T-cell (primary cell): Measurements from ENCODE around the gene BIK. TPM values are rescaled to one million over a fixed set of nuclear protein-coding genes. Genes with fewer than 3 reads are reported as not detected.

Source experiments
- ATAC-seq, 4 experiments: fragments of 200-7000 bp in 3 of 4; fragments of 150-1000 bp in 1 of 4; cut with Tn5 transposase; replicated peaks in 1 of 4; 1 replicate in 3 of 4; 2 replicates in 1 of 4; pipeline ENCODE4 v1.10.0; 2021; ENCODE audit warnings: moderate library complexity in 3 of 4, mild to moderate bottlenecking in 2 of 4, moderate number of reproducible peaks in 1 of 4
- CTCF ChIA-PET, 2 donors: fragments of 300-600 bp; sonication (Branson Sonifier 250); formaldehyde crosslinking; loops; one replicate each; lab custom pipeline; 2022; ENCODE audit warnings: antibody characterized with exemption in 2 of 2; lab: Charles Lee
- POLR2A ChIA-PET, 2 donors: fragments of 300-600 bp; sonication (Branson Sonifier 250); formaldehyde crosslinking; loops; one replicate each; lab custom pipeline; 2022; ENCODE audit warnings: antibody characterized with exemption in 2 of 2; lab: Charles Lee
- DNase-seq, 35 experiments: peaks; one replicate each; pipeline versions ENCODE4 v3.0.0 to v3.0.0-alpha.2; 2013 to 2023
- H3K27ac ChIP-seq: one replicate; pipeline ENCODE4 v1.5.1; 2013; ENCODE audit warnings: low read length
- H3K27me3 ChIP-seq, 2 experiments: replicated peaks in 1 of 2; 1 replicate in 1 of 2; 2 replicates in 1 of 2; pipeline versions ENCODE4 v1.6.1 to v1.7.0; 2013; ENCODE audit warnings: low read length in 1 of 2, mixed read lengths in 1 of 2; ENCODE audit not compliant: control insufficient read depth in 2 of 2, insufficient read depth in 2 of 2; ENCODE audit errors: extremely low read depth in 1 of 2
- H3K36me3 ChIP-seq, 2 donors: 1 replicate in 1 of 2; 2 replicates in 1 of 2; pipeline versions ENCODE4 v1.6.1 to v1.7.0; 2013; ENCODE audit warnings: low read length in 1 of 2; ENCODE audit not compliant: control insufficient read depth in 2 of 2, insufficient read depth in 1 of 2; ENCODE audit errors: extremely low read depth in 1 of 2
- H3K4me1 ChIP-seq, 2 experiments: 1 replicate in 1 of 2; 2 replicates in 1 of 2; pipeline versions ENCODE4 v1.6.1 to v1.7.0; 2013; ENCODE audit warnings: low read length in 2 of 2, mixed read lengths in 1 of 2; ENCODE audit not compliant: insufficient read depth in 2 of 2, control insufficient read depth in 1 of 2; ENCODE audit errors: extremely low read depth in 1 of 2
- H3K4me3 ChIP-seq, 2 donors: 1 replicate in 1 of 2; 2 replicates in 1 of 2; pipeline versions ENCODE4 v1.5.1 to v1.7.0; 2013; ENCODE audit warnings: mild to moderate bottlenecking in 2 of 2, low read length in 1 of 2, moderate library complexity in 1 of 2; ENCODE audit not compliant: control insufficient read depth in 1 of 2; ENCODE audit errors: extremely low read depth in 1 of 2
- H3K9me3 ChIP-seq: 2 replicates; pipeline ENCODE4 v1.7.0; 2013
- H3K27ac Mint-ChIP-seq, 2 donors: one replicate each; pipeline ENCODE4 v1.8.0; 2020 to 2021; ENCODE audit warnings: mild to moderate bottlenecking in 2 of 2, mixed read lengths in 2 of 2
- H3K27me3 Mint-ChIP-seq, 2 donors: one replicate each; pipeline ENCODE4 v1.8.0; 2021 to 2022; ENCODE audit warnings: mixed read lengths in 2 of 2
- H3K36me3 Mint-ChIP-seq: one replicate; pipeline ENCODE4 v1.8.0; 2021; ENCODE audit warnings: mixed read lengths
- H3K4me1 Mint-ChIP-seq, 3 donors: one replicate each; pipeline ENCODE4 v1.8.0; 2020 to 2022; ENCODE audit warnings: mixed read lengths in 3 of 3, mild to moderate bottlenecking in 1 of 3
- H3K4me3 Mint-ChIP-seq, 3 donors: one replicate each; pipeline ENCODE4 v1.8.0; 2020 to 2022; ENCODE audit warnings: mild to moderate bottlenecking in 3 of 3, mixed read lengths in 3 of 3, moderate library complexity in 3 of 3
- H3K9me3 Mint-ChIP-seq, 3 donors: one replicate each; pipeline ENCODE4 v1.8.0; 2020 to 2022; ENCODE audit warnings: mixed read lengths in 3 of 3
- WGBS: methylation state at CpG from one replicate; pipeline ENCODE4 v1.1.5; 2013; ENCODE audit warnings: missing lambda C conversion rate; ENCODE audit not compliant: insufficient coverage; 5-methylcytosine and 5-hydroxymethylcytosine counted together
- total RNA-seq, 35 experiments: library from RNA in 6 of 35; stranded (reverse) in 6 of 35; fragments of 120-200 nt in 1 of 35; gene quantifications; one replicate each; pipeline versions ENCODE4 v1.2.1 to v1.2.4 and lab custom pipeline; 2013 to 2026

BIK gene, protein sequence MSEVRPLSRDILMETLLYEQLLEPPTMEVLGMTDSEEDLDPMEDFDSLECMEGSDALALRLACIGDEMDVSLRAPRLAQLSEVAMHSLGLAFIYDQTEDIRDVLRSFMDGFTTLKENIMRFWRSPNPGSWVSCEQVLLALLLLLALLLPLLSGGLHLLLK
- total RNA-seq, result 1 to 10 TPM; 2.0 to 3.2 (median 2.7) TPM
- total RNA-seq (2013), result 2.9 TPM
- total RNA-seq (lab: John Stamatoyannopoulos, UW), result 0.98 to 8.2 (median 2.7) reads per million in 29 experiments

DNA sequence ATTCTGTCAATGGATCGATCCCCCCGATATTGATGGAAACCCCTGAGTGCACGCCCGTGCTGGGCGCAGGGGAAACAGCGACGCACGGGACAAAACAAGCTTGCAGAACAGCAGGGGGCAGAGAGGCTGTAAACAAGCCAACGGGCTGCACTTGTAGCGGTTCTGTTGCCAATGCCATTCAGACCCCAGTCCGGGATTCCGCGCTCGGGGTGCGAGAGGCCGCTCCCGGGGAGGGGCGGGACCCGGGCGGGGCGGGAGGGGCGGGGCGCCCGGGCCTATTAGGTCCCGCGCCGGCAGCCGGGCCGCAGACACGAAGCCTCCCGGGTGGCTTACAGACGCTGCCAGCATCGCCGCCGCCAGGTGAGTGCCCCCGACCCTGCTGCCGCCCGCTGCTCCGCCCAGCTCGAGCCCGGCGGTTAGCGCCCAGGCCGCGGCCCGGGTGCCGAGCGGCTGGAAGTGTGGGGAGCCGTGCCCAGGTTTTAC is at the start of gene BIK:
Gene BIK (plus strand): TSS at position 307 of the 483 bp plus-strand sequence. CDS start 13,273 bp downstream, outside the sequence.
- DNase-seq, result peak in 32 of 35 experiments; percentile 3 to 61 (median 28)
- ATAC-seq, result peak; percentile 60 to 69 (median 66)
- Histone ChIP-seq H3K4me1 (peaks cover 0 to 15% of the 10 kb centered on the region in 2 experiments), H3K9me3 (no peaks in the 10 kb centered on the region), H3K27me3 (peaks cover 0 to 11% of the 10 kb centered on the region in 2 experiments), H3K4me3 (peak within 1 kb of the TSS; percentile 50 to 83), H3K27ac (no peak within 1 kb of the TSS), H3K36me3 (peaks cover 0 to 7% of the 10 kb centered on the region in 2 donors)
- CTCF ChIA-PET, result no interaction called here
- H3K36me3 Mint-ChIP-seq, result no peaks in the 10 kb centered on the region
- H3K4me1 Mint-ChIP-seq, result peaks cover 4 to 8% (median 6%) of the 10 kb centered on the region in 3 donors
- H3K4me3 Mint-ChIP-seq, result peak within 1 kb of the TSS; percentile 77 to 83 (median 81)
- no peaks in the 10 kb centered on the region for H3K27me3 Mint-ChIP-seq
- POLR2A ChIA-PET, result no interaction called here
- under 1% methylated on average over 49 of the region's 49 CpGs for WGBS
- no peaks in the 10 kb centered on the region for H3K9me3 Mint-ChIP-seq
- H3K27ac Mint-ChIP-seq, result peak within 1 kb of the TSS in 1 of 2 donors; percentile 77

DNA sequence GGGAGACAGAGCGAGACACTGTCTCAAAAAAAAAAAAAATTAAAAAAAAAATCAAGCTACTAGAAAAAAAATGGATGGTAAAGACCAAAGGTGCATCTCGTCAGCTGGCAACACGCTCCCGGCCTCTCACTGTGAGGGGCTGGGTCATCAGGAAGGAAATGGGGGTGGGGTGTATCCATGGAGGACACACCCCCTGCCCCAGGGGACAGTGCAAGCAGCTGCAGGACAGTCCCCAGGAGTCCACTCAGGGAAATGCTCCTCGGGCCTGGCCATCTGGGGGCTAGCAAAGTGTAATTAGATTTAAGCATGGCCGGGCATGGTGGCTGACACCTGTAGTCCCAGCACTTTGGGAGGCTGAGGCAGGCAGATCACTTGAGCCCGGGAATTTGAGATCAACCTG is 44.4 kb upstream of the BIK start:
- 92% methylated on average over 5 of the region's 7 CpGs for WGBS
- H3K27me3 Mint-ChIP-seq, result no peaks in the 10 kb centered on the region
- H3K36me3 ChIP-seq, result peaks cover 12 to 29% of the 10 kb centered on the region in 2 donors
- no peaks in the 10 kb centered on the region for H3K4me1 Mint-ChIP-seq
- H3K27ac Mint-ChIP-seq, result no peak overlapping the region
- no peaks in the 10 kb centered on the region for H3K9me3 Mint-ChIP-seq
- no peak for DNase-seq
- ATAC-seq, result no peak
- ChIA-PET CTCF (no interaction called here), POLR2A (no interaction called here)
- H3K36me3 Mint-ChIP-seq, result peaks cover 43% of the 10 kb centered on the region
- no peaks in the 10 kb centered on the region for H3K4me1 ChIP-seq
- H3K9me3 ChIP-seq, result no peaks in the 10 kb centered on the region
- H3K4me3 ChIP-seq, result no peak overlapping the region
- H3K27ac ChIP-seq, result no peak overlapping the region
- H3K27me3 ChIP-seq, result no peaks in the 10 kb centered on the region
- H3K4me3 Mint-ChIP-seq, result no peak overlapping the region

DNA sequence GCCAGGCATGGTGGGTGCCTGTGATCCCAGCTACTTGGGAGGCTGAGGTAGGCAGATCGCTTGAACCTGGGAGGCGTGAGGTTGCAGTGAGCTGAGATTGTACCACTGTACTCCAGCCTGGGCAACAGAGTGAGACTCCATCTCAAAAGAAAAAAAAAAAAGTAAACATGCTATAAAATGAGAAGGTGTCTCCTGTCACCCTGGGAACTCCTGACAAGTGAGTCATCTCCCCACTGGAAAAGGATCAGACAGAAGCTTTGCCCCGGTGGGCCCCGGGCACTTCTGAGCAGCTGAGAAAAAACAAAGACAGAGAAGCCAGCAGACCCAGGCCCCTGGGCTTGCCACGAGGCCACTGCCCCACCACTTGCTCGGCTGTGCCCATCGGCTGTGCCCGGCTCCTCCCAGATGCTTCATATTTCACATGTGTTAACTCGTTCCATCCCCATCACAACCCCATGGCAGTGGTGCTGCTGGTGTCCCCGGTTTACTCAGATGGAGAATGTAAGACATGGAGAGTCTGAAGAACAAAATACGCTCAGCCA is 43.6 kb upstream of the BIK start:
- Mint-ChIP-seq H3K9me3 (no peaks in the 10 kb centered on the region), H3K36me3 (peaks cover 38% of the 10 kb centered on the region), H3K27ac (no peak overlapping the region), H3K4me1 (no peaks in the 10 kb centered on the region), H3K27me3 (no peaks in the 10 kb centered on the region), H3K4me3 (no peak overlapping the region)
- DNase-seq, result no peak
- Histone ChIP-seq H3K4me1 (no peaks in the 10 kb centered on the region), H3K27ac (no peak overlapping the region), H3K27me3 (no peaks in the 10 kb centered on the region), H3K9me3 (no peaks in the 10 kb centered on the region), H3K36me3 (peaks cover 18 to 25% of the 10 kb centered on the region in 2 donors), H3K4me3 (no peak overlapping the region)
- ChIA-PET POLR2A (no interaction called here), CTCF (no interaction called here)
- WGBS, result 97% methylated on average over 7 of the region's 11 CpGs
- ATAC-seq, result no peak

DNA sequence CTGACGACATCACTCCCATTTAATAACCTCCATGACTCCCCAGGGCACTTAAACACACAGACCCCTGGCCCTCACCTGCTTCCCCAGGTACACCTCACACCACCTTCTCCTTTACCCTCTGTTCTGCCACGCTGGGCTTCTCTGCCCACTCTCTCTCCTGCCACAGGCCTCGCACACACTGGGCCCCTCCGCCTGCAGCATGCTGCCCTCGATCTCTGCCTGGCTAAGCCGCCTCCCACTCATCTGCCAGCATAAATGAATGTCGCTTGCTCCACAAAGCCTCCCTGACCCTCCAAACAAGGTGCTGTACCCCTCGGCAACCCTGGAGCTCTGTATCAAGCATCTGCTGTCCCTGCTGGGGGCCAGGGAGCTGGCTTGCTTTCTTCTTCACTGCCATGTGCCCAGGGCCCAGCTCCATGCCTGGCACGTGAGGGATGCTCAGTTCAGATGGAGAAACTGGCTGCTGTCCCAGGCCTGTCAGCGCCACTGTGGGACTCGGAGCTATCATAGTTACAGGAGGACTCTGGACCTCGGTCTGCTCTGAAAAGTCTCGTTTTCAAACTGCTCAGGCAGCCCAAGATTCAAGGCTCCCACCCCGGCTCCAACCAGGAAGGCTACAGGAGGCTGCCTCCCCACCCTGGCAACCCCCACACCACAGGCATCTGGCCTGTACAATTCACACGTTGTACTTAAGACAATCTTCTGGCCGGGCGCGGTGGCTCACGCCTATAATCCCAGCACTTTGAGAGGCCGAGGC is 33.3 kb upstream of the BIK start:
- Mint-ChIP-seq H3K9me3 (no peaks in the 10 kb centered on the region), H3K27me3 (no peaks in the 10 kb centered on the region), H3K4me3 (no peak overlapping the region), H3K27ac (no peak overlapping the region), H3K36me3 (peaks cover 3% of the 10 kb centered on the region), H3K4me1 (no peaks in the 10 kb centered on the region)
- 88% methylated on average over 14 of the region's 20 CpGs for WGBS
- Histone ChIP-seq H3K4me1 (peaks cover 0 to 6% of the 10 kb centered on the region in 2 experiments), H3K4me3 (no peak overlapping the region), H3K27ac (no peak overlapping the region), H3K9me3 (no peaks in the 10 kb centered on the region), H3K27me3 (no peaks in the 10 kb centered on the region), H3K36me3 (peaks cover 4 to 8% of the 10 kb centered on the region in 2 donors)
- ChIA-PET CTCF (no interaction called here), POLR2A (no interaction called here)
- ATAC-seq, result no peak
- no peak for DNase-seq

DNA sequence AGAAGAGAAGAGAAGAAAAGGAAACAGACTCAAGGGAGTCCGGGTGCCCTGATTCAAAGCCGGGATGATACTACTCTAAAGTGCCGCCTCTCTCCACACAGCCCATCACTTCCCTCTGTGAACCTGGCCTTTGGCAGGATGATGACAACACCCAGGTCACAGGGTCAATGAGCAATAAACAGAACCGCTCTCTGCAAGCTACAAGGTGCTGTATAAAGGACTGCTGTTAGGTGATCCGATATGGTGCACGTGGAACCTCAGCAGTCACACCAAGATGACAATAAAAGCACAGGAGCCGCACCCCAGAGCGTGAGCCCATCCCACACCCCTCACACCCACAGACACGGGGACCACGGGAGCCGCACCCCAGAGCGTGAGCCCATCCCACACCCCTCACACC is 32.0 kb upstream of the BIK start:
- Histone ChIP-seq H3K27ac (no peak overlapping the region), H3K9me3 (no peaks in the 10 kb centered on the region), H3K4me1 (peaks cover 0 to 6% of the 10 kb centered on the region in 2 experiments), H3K36me3 (peaks cover 4 to 8% of the 10 kb centered on the region in 2 donors), H3K27me3 (no peaks in the 10 kb centered on the region), H3K4me3 (no peak overlapping the region)
- Mint-ChIP-seq H3K4me3 (no peak overlapping the region), H3K27ac (no peak overlapping the region), H3K36me3 (peaks cover 3% of the 10 kb centered on the region), H3K27me3 (no peaks in the 10 kb centered on the region), H3K9me3 (no peaks in the 10 kb centered on the region), H3K4me1 (no peaks in the 10 kb centered on the region)
- no CpG with 5 or more reads among the region's 12 CpGs for WGBS
- POLR2A ChIA-PET, result no interaction called here
- ATAC-seq, result no peak
- DNase-seq, result peak in 1 of 35 experiments; percentile 3
- CTCF ChIA-PET, result no interaction called here

DNA sequence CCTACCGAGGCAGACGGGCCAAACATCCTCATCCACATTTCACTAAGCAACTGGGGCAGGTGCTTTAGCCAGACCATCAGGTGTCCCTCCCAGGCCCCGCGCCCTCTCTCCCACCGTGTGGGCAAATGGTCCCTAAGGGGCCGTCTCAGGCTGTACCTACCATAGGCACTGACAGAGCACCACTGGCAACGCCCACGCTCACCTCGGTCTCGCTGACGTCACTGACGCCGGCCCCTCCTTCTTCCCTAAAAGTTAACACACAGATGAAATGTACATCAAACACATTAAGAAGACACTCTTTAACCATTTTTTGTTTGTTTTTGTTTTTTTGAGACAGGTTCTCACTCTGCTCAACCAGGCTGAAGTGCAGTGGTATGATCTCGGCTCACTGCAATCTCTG is 30.8 kb upstream of the BIK start:
- Mint-ChIP-seq H3K4me3 (no peak overlapping the region), H3K9me3 (no peaks in the 10 kb centered on the region), H3K4me1 (no peaks in the 10 kb centered on the region), H3K27ac (no peak overlapping the region), H3K27me3 (no peaks in the 10 kb centered on the region), H3K36me3 (peaks cover 3% of the 10 kb centered on the region)
- WGBS, result 94% methylated on average over 8 of the region's 14 CpGs
- H3K36me3 ChIP-seq, result peaks cover 4 to 8% of the 10 kb centered on the region in 2 donors
- no peak overlapping the region for H3K27ac ChIP-seq
- H3K4me1 ChIP-seq, result peaks cover 0 to 6% of the 10 kb centered on the region in 2 experiments
- CTCF ChIA-PET, result no interaction called here
- no peak overlapping the region for H3K4me3 ChIP-seq
- ATAC-seq (no peak), DNase-seq (no peak)
- POLR2A ChIA-PET, result no interaction called here
- H3K27me3 ChIP-seq, result no peaks in the 10 kb centered on the region
- no peaks in the 10 kb centered on the region for H3K9me3 ChIP-seq
